ENCODE measurements around the gene PHLDB2. TPM values are rescaled to one million over a fixed set of nuclear protein-coding genes. Genes with fewer than 3 reads are reported as not detected.

Gene PHLDB2
- total and polyA plus RNA-seq, 10 of the 15 experiments (the other 5 are each of a cell fraction or from before 2014, with no cell fraction given): 0.03 to 0.67 (median 0.40) TPM

GRCh38 chr3:111906656-111907055 is 47.6 kb downstream of the PHLDB2 start:
- Histone ChIP-seq H3K27ac (ENCODE audit: control insufficient read depth, insufficient read depth) (no peak overlapping the region), H3K36me3 (ENCODE audit: control insufficient read depth in 2 of 2, insufficient read depth in 2 of 2, low read length in 1 of 2) (no peaks in the 10 kb centered on the region), H4K20me1 (ENCODE audit: control insufficient read depth, insufficient read depth) (no peaks in the 10 kb centered on the region), H3K9me3 (replicated peaks; ENCODE audit: control insufficient read depth, insufficient read depth, low read length) (no peaks in the 10 kb centered on the region), H2AFZ (ENCODE audit: control insufficient read depth, low read depth, low read length) (no peak overlapping the region), H3K27me3 (replicated peaks in 1 of 2; ENCODE audit: control insufficient read depth in 2 of 2, insufficient read depth in 2 of 2, low read length in 1 of 2) (no peaks in the 10 kb centered on the region), H3K79me2 (ENCODE audit: control insufficient read depth, insufficient read depth, low read length) (no peaks in the 10 kb centered on the region), H3K9ac (ENCODE audit: control insufficient read depth, insufficient read depth, low read length) (no peak overlapping the region), H3K4me2 (ENCODE audit: control insufficient read depth, insufficient read depth) (no peak overlapping the region), H3K4me3 (no peak overlapping the region), H3K4me1 (ENCODE audit: control insufficient read depth, insufficient read depth, low read length) (no peaks in the 10 kb centered on the region)
- intact Hi-C loops (cut with micrococcal nuclease; ENCODE audit: unreplicated experiment): no loop called here
- TF ChIP-seq ZNF217 (IDR thresholded peaks at IDR 0.05) (no peak), SRF (IDR thresholded peaks at IDR 0.05; ENCODE audit: low read depth in 2 of 2, low read length in 2 of 2) (no peak), JUND (IDR thresholded peaks at IDR 0.05; ENCODE audit: low read depth, low read length) (no peak), PKNOX1 (IDR thresholded peaks at IDR 0.05) (no peak), BCL3 (IDR thresholded peaks at IDR 0.05; ENCODE audit: borderline replicate concordance, insufficient read depth, low read depth, low read length, poor library complexity, severe bottlenecking) (no peak), ZBTB40 (IDR thresholded peaks at IDR 0.05; ENCODE audit: borderline replicate concordance) (no peak), RCOR1 (conservative IDR thresholded peaks at IDR 0.05; ENCODE audit: low read depth, low read length) (no peak), NKRF (conservative IDR thresholded peaks at IDR 0.05) (no peak), TARDBP (IDR thresholded peaks at IDR 0.05; ENCODE audit: borderline replicate concordance) (no peak), RFX5 (IDR thresholded peaks at IDR 0.05; ENCODE audit: low read depth, low read length) (no peak)
- WGBS (ENCODE audit: insufficient coverage, insufficient replicate concordance, low lambda C conversion rate, missing lambda C conversion rate): 3% methylated on average over 2 of the region's 2 CpGs
- DNase-seq (ENCODE audit: low read depth, low spot score) (no peak), FAIRE-seq (peak; percentile 54), ATAC-seq (peak; percentile 55)
- BruUV-seq (replicated peaks): no TSS peak
- in situ Hi-C loops (cut with MboI): no loop called here
- ChIA-PET POLR2A (no interaction called here), RAD21 (ENCODE audit: unreplicated experiment) (interaction anchor here (1.2 to 1.5 kb wide), 3 partner anchors 12 to 107 kb away, joined by 3 read pairs; no protein-coding TSS in a partner anchor), SMC1A (ENCODE audit: uncharacterized antibody, unreplicated experiment) (interaction anchor here (1.1 to 1.5 kb wide), 4 partner anchors 10 to 97 kb away, joined by 3 to 4 read pairs (median 4); no protein-coding TSS in a partner anchor), CTCF (interaction anchor here (0.7 to 0.8 kb wide), 2 partner anchors 33 to 42 kb away, joined by 3 read pairs; no protein-coding TSS in a partner anchor)
